Cardiac muscle cell (in vitro differentiated cells and primary cell): Measurements from ENCODE around the gene ATP6V1A. TPM values are rescaled to one million over a fixed set of nuclear protein-coding genes. Genes with fewer than 3 reads are reported as not detected.

Experiments used
- DNase-seq, 2 donors: peaks; one replicate each; pipeline versions ENCODE4 v3.0.0 to v3.0.0-alpha.2; 2010 to 2017; ENCODE audit warnings: low read depth in 1 of 2, low spot score in 1 of 2
- H3K27ac ChIP-seq: fragments of 200-600 bp; sonication (generic); 2 replicates; pipeline ENCODE4 v1.5.1; 2016
- H3K27me3 ChIP-seq: fragments of 200-600 bp; sonication (generic); 2 replicates; pipeline ENCODE4 v1.6.0; 2016; ENCODE audit warnings: control low read depth
- H3K36me3 ChIP-seq: fragments of 200-600 bp; sonication (generic); 2 replicates; pipeline ENCODE4 v1.5.1; 2016; ENCODE audit warnings: control low read depth
- H3K4me1 ChIP-seq: fragments of 200-600 bp; sonication (generic); 2 replicates; pipeline ENCODE4 v1.8.1; 2017; ENCODE audit warnings: low read depth, mild to moderate bottlenecking, mixed run types
- H3K4me3 ChIP-seq: fragments of 200-600 bp; sonication (generic); 2 replicates; pipeline ENCODE4 v1.5.1; 2016; ENCODE audit warnings: mild to moderate bottlenecking
- H3K9me3 ChIP-seq: fragments of 200-600 bp; sonication (generic); 2 replicates; pipeline ENCODE4 v1.5.1; 2017; ENCODE audit warnings: low read depth, mild to moderate bottlenecking, control low read depth
- CTCF ChIP-seq: IDR thresholded peaks from 2 replicates; pipeline ENCODE4 v1.5.1; 2012; ENCODE audit warnings: low read depth, mild to moderate bottlenecking, low read length
- polyA plus RNA-seq: library from polyadenylated mRNA; unstranded; fragments of >200 nt; fragmentation: Nextera tagmentation; extraction: Ambion mirVana; gene quantifications from 2 replicates; pipeline ENCODE4 v1.2.1, GENCODE V29; 2016
- total RNA-seq: library from RNA; depleted of rRNA; stranded (reverse); fragments of >200 nt; gene quantifications from 2 replicates; pipeline ENCODE4 v1.2.3, GENCODE V29; 2016

The ATP6V1A gene
- total and polyA plus RNA-seq, 2 experiments from 2014 or later = 27.6 to 41.3 TPM

- Histone ChIP-seq H3K9me3 (no peaks in the 10 kb centered on the region), H3K4me1 (no peaks in the 10 kb centered on the region), H3K27ac (no peak overlapping the region), H3K27me3 (no peaks in the 10 kb centered on the region), H3K4me3 (no peak overlapping the region), H3K36me3 (no peaks in the 10 kb centered on the region)
- no peak for TF ChIP-seq CTCF
- no peak for DNase-seq
Observed at GRCh38 chr3:113834983-113835382, 88.1 kb downstream of the ATP6V1A start.

GRCh38 chr3:113838631-113839209 is 91.9 kb downstream of the ATP6V1A start, which contains the start of gene GRAMD1C:
Gene GRAMD1C (plus strand): TSS chr3:113838788. CDS start chr3:113838910, 122 bp downstream.
- TF ChIP-seq CTCF = peak; percentile 81
- Histone ChIP-seq H3K27ac (no peak within 1 kb of the TSS), H3K36me3 (no peaks in the 10 kb centered on the region), H3K27me3 (no peaks in the 10 kb centered on the region), H3K4me1 (no peaks in the 10 kb centered on the region), H3K4me3 (peak within 1 kb of the TSS; percentile 50), H3K9me3 (no peaks in the 10 kb centered on the region)
- DNase-seq = peak; percentile 92 to 94

- Histone ChIP-seq H3K27me3 (no peaks in the 10 kb centered on the region), H3K9me3 (no peaks in the 10 kb centered on the region), H3K27ac (no peak overlapping the region), H3K4me3 (no peak overlapping the region), H3K36me3 (no peaks in the 10 kb centered on the region), H3K4me1 (no peaks in the 10 kb centered on the region)
- no peak for DNase-seq
- TF ChIP-seq CTCF = no peak
Observed at GRCh38 chr3:113839551-113839950, 92.7 kb downstream of the ATP6V1A start.

GRCh38 chr3:113844622-113845222 is 97.9 kb downstream of the ATP6V1A start:
- DNase-seq = peak; percentile 37 to 63

GRCh38 chr3:113847247-113847646 is 100.4 kb downstream of the ATP6V1A start:
- Histone ChIP-seq H3K36me3 (no peaks in the 10 kb centered on the region), H3K9me3 (no peaks in the 10 kb centered on the region), H3K27ac (no peak overlapping the region), H3K4me3 (no peak overlapping the region), H3K27me3 (no peaks in the 10 kb centered on the region), H3K4me1 (no peaks in the 10 kb centered on the region)
- TF ChIP-seq CTCF = no peak
- DNase-seq = no peak

More at GRCh38 chr3:113844622-113845222, 97.9 kb downstream of the ATP6V1A start:
- Histone ChIP-seq H3K4me3 (no peak overlapping the region), H3K27ac (no peak overlapping the region), H3K36me3 (no peaks in the 10 kb centered on the region), H3K4me1 (no peaks in the 10 kb centered on the region), H3K27me3 (no peaks in the 10 kb centered on the region), H3K9me3 (no peaks in the 10 kb centered on the region)
- peak; percentile 57 for TF ChIP-seq CTCF
